ENCODE data around the gene UBE2QL1. TPM values are rescaled to one million over a fixed set of nuclear protein-coding genes. Genes with fewer than 3 reads are reported as not detected.
"Not testable (repeated sequence)": the region's sequence is repeated elsewhere in the genome, so short reads cannot be mapped to it uniquely, and the experiment has no call there.

The UBE2QL1 gene
- total RNA-seq, 2 experiments from 2014 or later = not detected

- Mint-ChIP-seq H3K27me3 (ENCODE audit: low read depth) (peaks cover 3% of the 10 kb centered on the region), H3K4me1 (ENCODE audit: low read depth) (peaks cover 10% of the 10 kb centered on the region), H3K4me3 (no peak overlapping the region), H3K9me3 (no peaks in the 10 kb centered on the region), H3K36me3 (ENCODE audit: low read depth) (no peaks in the 10 kb centered on the region), H3K27ac (no peak overlapping the region)
- CTCF ChIA-PET = no interaction called here
- DNase-seq = no peak
- intact Hi-C loops (cut with micrococcal nuclease) = no loop called here
Observed at GRCh38 chr5:6497262-6497661, 48.6 kb downstream of the UBE2QL1 start.

- H3K9me3 Mint-ChIP-seq = peaks cover 1% of the 10 kb centered on the region
- H3K27ac Mint-ChIP-seq = no peak overlapping the region
- H3K27me3 Mint-ChIP-seq (ENCODE audit: low read depth) = peaks cover 8% of the 10 kb centered on the region
- intact Hi-C loops (cut with micrococcal nuclease) = no loop called here
- DNase-seq = no peak
- H3K4me3 Mint-ChIP-seq = no peak overlapping the region
- H3K4me1 Mint-ChIP-seq (ENCODE audit: low read depth) = peaks cover 8% of the 10 kb centered on the region
- H3K36me3 Mint-ChIP-seq (ENCODE audit: low read depth) = no peaks in the 10 kb centered on the region
- CTCF ChIA-PET = no interaction called here
Observed at GRCh38 chr5:6498968-6499367, 50.3 kb downstream of the UBE2QL1 start.

- DNase-seq = no peak
- peaks cover 1% of the 10 kb centered on the region for H3K9me3 Mint-ChIP-seq
- intact Hi-C loops (cut with micrococcal nuclease) = no loop called here
- no peaks in the 10 kb centered on the region for H3K36me3 Mint-ChIP-seq (ENCODE audit: low read depth)
- H3K4me1 Mint-ChIP-seq (ENCODE audit: low read depth) = peaks cover 8% of the 10 kb centered on the region
- no peak overlapping the region for H3K27ac Mint-ChIP-seq
- CTCF ChIA-PET = no interaction called here
- H3K4me3 Mint-ChIP-seq = no peak overlapping the region
- peaks cover 18% of the 10 kb centered on the region for H3K27me3 Mint-ChIP-seq (ENCODE audit: low read depth)
Observed at GRCh38 chr5:6501701-6502100, 53.0 kb downstream of the UBE2QL1 start.

GRCh38 chr5:6502421-6502820, 53.8 kb downstream of the UBE2QL1 start:
- peaks cover 5% of the 10 kb centered on the region for H3K4me1 Mint-ChIP-seq (ENCODE audit: low read depth)
- no peak overlapping the region for H3K4me3 Mint-ChIP-seq
- CTCF ChIA-PET = no interaction called here
- intact Hi-C loops (cut with micrococcal nuclease) = no loop called here
- no peaks in the 10 kb centered on the region for H3K36me3 Mint-ChIP-seq (ENCODE audit: low read depth)
- H3K9me3 Mint-ChIP-seq = peaks cover 1% of the 10 kb centered on the region
- peaks cover 23% of the 10 kb centered on the region for H3K27me3 Mint-ChIP-seq (ENCODE audit: low read depth)
- H3K27ac Mint-ChIP-seq = no peak overlapping the region
- DNase-seq = no peak

GRCh38 chr5:6503342-6503741, 54.7 kb downstream of the UBE2QL1 start:
- Mint-ChIP-seq H3K27me3 (ENCODE audit: low read depth) (peaks cover 23% of the 10 kb centered on the region), H3K4me3 (no peak overlapping the region), H3K4me1 (ENCODE audit: low read depth) (peaks cover 3% of the 10 kb centered on the region), H3K9me3 (peaks cover 1% of the 10 kb centered on the region), H3K36me3 (ENCODE audit: low read depth) (no peaks in the 10 kb centered on the region), H3K27ac (no peak overlapping the region)
- CTCF ChIA-PET = interaction anchor here (0.6 kb wide), 1 partner anchor 15 kb away, joined by 3 read pairs; no protein-coding TSS in a partner anchor
- intact Hi-C loops (cut with micrococcal nuclease) = no loop called here
- DNase-seq = no peak

GRCh38 chr5:6504677-6505415, 56.2 kb downstream of the UBE2QL1 start:
- Mint-ChIP-seq H3K9me3 (peaks cover 1% of the 10 kb centered on the region), H3K27ac (no peak overlapping the region), H3K27me3 (ENCODE audit: low read depth) (peaks cover 23% of the 10 kb centered on the region), H3K4me3 (no peak overlapping the region), H3K4me1 (ENCODE audit: low read depth) (no peaks in the 10 kb centered on the region), H3K36me3 (ENCODE audit: low read depth) (no peaks in the 10 kb centered on the region)
- DNase-seq = no peak
- intact Hi-C loops (cut with micrococcal nuclease) = no loop called here
- CTCF ChIA-PET = no interaction called here

GRCh38 chr5:6505416-6505755, 56.7 kb downstream of the UBE2QL1 start:
- Mint-ChIP-seq H3K9me3 (peaks cover 1% of the 10 kb centered on the region), H3K27ac (no peak overlapping the region), H3K4me3 (no peak overlapping the region), H3K36me3 (ENCODE audit: low read depth) (no peaks in the 10 kb centered on the region), H3K27me3 (ENCODE audit: low read depth) (peaks cover 23% of the 10 kb centered on the region), H3K4me1 (ENCODE audit: low read depth) (no peaks in the 10 kb centered on the region)
- intact Hi-C loops (cut with micrococcal nuclease) = no loop called here
- no peak for DNase-seq
- CTCF ChIA-PET = no interaction called here

- Mint-ChIP-seq H3K4me1 (ENCODE audit: low read depth) (no peaks in the 10 kb centered on the region), H3K27ac (no peak overlapping the region), H3K36me3 (ENCODE audit: low read depth) (no peaks in the 10 kb centered on the region), H3K27me3 (ENCODE audit: low read depth) (peaks cover 23% of the 10 kb centered on the region), H3K9me3 (peaks cover 1% of the 10 kb centered on the region), H3K4me3 (no peak overlapping the region)
- CTCF ChIA-PET = no interaction called here
- no peak for DNase-seq
- intact Hi-C loops (cut with micrococcal nuclease) = no loop called here
Observed at GRCh38 chr5:6505783-6506557, 57.3 kb downstream of the UBE2QL1 start.

- no peak overlapping the region for H3K4me3 Mint-ChIP-seq
- no peaks in the 10 kb centered on the region for H3K36me3 Mint-ChIP-seq (ENCODE audit: low read depth)
- no peak overlapping the region for H3K27ac Mint-ChIP-seq
- H3K4me1 Mint-ChIP-seq (ENCODE audit: low read depth) = no peaks in the 10 kb centered on the region
- DNase-seq = no peak
- H3K27me3 Mint-ChIP-seq (ENCODE audit: low read depth) = peaks cover 23% of the 10 kb centered on the region
- peaks cover 1% of the 10 kb centered on the region for H3K9me3 Mint-ChIP-seq
- intact Hi-C loops (cut with micrococcal nuclease) = no loop called here
- CTCF ChIA-PET = no interaction called here
Observed at GRCh38 chr5:6506611-6507010, 58.0 kb downstream of the UBE2QL1 start.

- Mint-ChIP-seq H3K4me1 (ENCODE audit: low read depth) (no peaks in the 10 kb centered on the region), H3K36me3 (ENCODE audit: low read depth) (no peaks in the 10 kb centered on the region)
- CTCF ChIA-PET = no interaction called here
Observed at GRCh38 chr5:6508931-6509330, 60.3 kb downstream of the UBE2QL1 start.

GRCh38 chr5:6510132-6510531, 61.5 kb downstream of the UBE2QL1 start:
- Mint-ChIP-seq H3K4me1 (ENCODE audit: low read depth) (no peaks in the 10 kb centered on the region), H3K27ac (no peak overlapping the region), H3K27me3 (ENCODE audit: low read depth) (peaks cover 18% of the 10 kb centered on the region), H3K9me3 (no peaks in the 10 kb centered on the region), H3K36me3 (ENCODE audit: low read depth) (no peaks in the 10 kb centered on the region), H3K4me3 (no peak overlapping the region)
- CTCF ChIA-PET = interaction anchor here (0.7 kb wide), 1 partner anchor 76 kb away, joined by 3 read pairs; no protein-coding TSS in a partner anchor
- no peak for DNase-seq
- intact Hi-C loops (cut with micrococcal nuclease) = no loop called here

More at GRCh38 chr5:6508931-6509330, 60.3 kb downstream of the UBE2QL1 start:
- H3K27me3 Mint-ChIP-seq (ENCODE audit: low read depth) = peaks cover 18% of the 10 kb centered on the region
- H3K27ac Mint-ChIP-seq = no peak overlapping the region
- DNase-seq = no peak
- no peaks in the 10 kb centered on the region for H3K9me3 Mint-ChIP-seq
- H3K4me3 Mint-ChIP-seq = no peak overlapping the region
- intact Hi-C loops (cut with micrococcal nuclease) = no loop called here

GRCh38 chr5:6510973-6511372, 62.3 kb downstream of the UBE2QL1 start:
- H3K36me3 Mint-ChIP-seq (ENCODE audit: low read depth) = no peaks in the 10 kb centered on the region
- H3K4me3 Mint-ChIP-seq = no peak overlapping the region
- CTCF ChIA-PET = interaction anchor here (0.7 kb wide), 1 partner anchor 77 kb away, joined by 3 read pairs; no protein-coding TSS in a partner anchor
- intact Hi-C loops (cut with micrococcal nuclease) = no loop called here
- H3K9me3 Mint-ChIP-seq = no peaks in the 10 kb centered on the region
- no peaks in the 10 kb centered on the region for H3K4me1 Mint-ChIP-seq (ENCODE audit: low read depth)
- peaks cover 10% of the 10 kb centered on the region for H3K27me3 Mint-ChIP-seq (ENCODE audit: low read depth)
- DNase-seq = no peak
- no peak overlapping the region for H3K27ac Mint-ChIP-seq

GRCh38 chr5:6515812-6516211, 67.2 kb downstream of the UBE2QL1 start:
- H3K27ac Mint-ChIP-seq; H3K36me3 Mint-ChIP-seq (ENCODE audit: low read depth); H3K4me3 Mint-ChIP-seq; CTCF ChIA-PET; H3K9me3 Mint-ChIP-seq; H3K27me3 Mint-ChIP-seq (ENCODE audit: low read depth); intact Hi-C loops (cut with micrococcal nuclease); H3K4me1 Mint-ChIP-seq (ENCODE audit: low read depth); DNase-seq: not testable (repeated sequence)

Measured in activated naive CD4-positive, alpha-beta T cell treated with anti-CD3 and anti-CD28 coated beads for 36 hours (primary cell).